GM23338 (cell line): ENCODE results near the gene HVCN1.

ENCODE experiments used
- CREB1 ChIP-seq: fragments of 250-450 bp; sonication (Bioruptor Pico); IDR thresholded peaks from 2 replicates; pipeline ENCODE4 v1.5.0; 2020; ENCODE audit warnings: low read depth, mild to moderate bottlenecking, moderate library complexity
- CTCF ChIP-seq, 2 experiments: fragments of 200-600 bp in 1 of 2; sonication (generic) in 1 of 2; conservative IDR thresholded peaks; 2 replicates each; pipeline versions ENCODE4 v1.5.1 to v1.6.1; 2016 to 2017; ENCODE audit warnings: antibody characterized with exemption in 2 of 2, low read depth in 2 of 2, mild to moderate bottlenecking in 2 of 2, moderate library complexity in 1 of 2
- EZH2 ChIP-seq: fragments of 200-600 bp; sonication (generic); IDR thresholded peaks from one replicate; pipeline ENCODE4 v1.8.0; 2017; ENCODE audit warnings: antibody characterized with exemption, mild to moderate bottlenecking, low read depth; ENCODE audit not compliant: unreplicated experiment
- EZH2phosphoT487 ChIP-seq: fragments of 200-600 bp; sonication (generic); IDR thresholded peaks from one replicate; pipeline ENCODE4 v1.8.1; 2018; ENCODE audit warnings: antibody characterized with exemption; ENCODE audit not compliant: unreplicated experiment
- JUNB ChIP-seq: IDR thresholded peaks from one replicate; pipeline ENCODE4 v1.6.1; 2016; ENCODE audit warnings: antibody characterized with exemption; ENCODE audit not compliant: unreplicated experiment
- NANOG ChIP-seq: IDR thresholded peaks from 2 replicates; pipeline ENCODE4 v1.6.1; 2016; ENCODE audit warnings: antibody characterized with exemption, borderline replicate concordance
- POLR2AphosphoS5 ChIP-seq: IDR thresholded peaks from 2 replicates; pipeline ENCODE4 v1.6.1; 2016; ENCODE audit warnings: antibody characterized with exemption, low read depth
- REST ChIP-seq: IDR thresholded peaks from one replicate; pipeline ENCODE4 v1.6.1; 2018; ENCODE audit warnings: antibody characterized with exemption; ENCODE audit not compliant: unreplicated experiment
- STAT1 ChIP-seq: IDR thresholded peaks from one replicate; pipeline ENCODE4 v1.6.1; 2016; ENCODE audit warnings: antibody characterized with exemption; ENCODE audit not compliant: unreplicated experiment
- ZNF114 ChIP-seq: fragments of 250-450 bp; sonication (Bioruptor Pico); IDR thresholded peaks from 2 replicates; pipeline ENCODE4 v1.5.0; 2020; ENCODE audit warnings: mild to moderate bottlenecking, moderate library complexity
- ZNF331 ChIP-seq: fragments of 250-450 bp; sonication (Bioruptor Pico); IDR thresholded peaks from 2 replicates; pipeline ENCODE4 v1.5.0; 2020; ENCODE audit warnings: low read depth, mild to moderate bottlenecking, moderate library complexity
- ZNF462 ChIP-seq: fragments of 250-450 bp; sonication (Bioruptor Pico); IDR thresholded peaks from 2 replicates; pipeline ENCODE4 v1.5.0; 2020; ENCODE audit warnings: mild to moderate bottlenecking, moderate library complexity

GRCh38 chr12:110677206-110677911 lies 11.6 kb downstream of the HVCN1 start:
- TF ChIP-seq CTCF (conservative IDR thresholded peaks at IDR 0.05; ENCODE audit: low read depth in 2 of 2) (no peak), POLR2AphosphoS5 (no peak), REST (no peak), ZNF114 (CRISPR knock-in tag) (no peak), EZH2 (no peak), STAT1 (no peak), EZH2phosphoT487 (no peak), JUNB (no peak), ZNF331 (CRISPR knock-in tag) (no peak), ZNF462 (CRISPR knock-in tag) (no peak), CREB1 (no peak), NANOG (no peak)
